Karpas-422 (cell line): ENCODE data around the gene CMBL. TPM values are rescaled to one million over a fixed set of nuclear protein-coding genes. Genes with fewer than 3 reads are reported as not detected.
"Not testable (repeated sequence)": the region's sequence is repeated elsewhere in the genome, so short reads cannot be mapped to it uniquely, and the experiment has no call there.

Experiments
- DNase-seq: peaks from one replicate; pipeline ENCODE4 v3.0.0-alpha.2; 2015
- H2AFZ ChIP-seq: fragments of 200-600 bp; sonication (generic); 2 replicates; pipeline ENCODE4 v1.6.1; 2014; ENCODE audit warnings: antibody characterized with exemption, low read length, mixed read lengths
- H3K27ac ChIP-seq: fragments of 200-600 bp; sonication (generic); 2 replicates; pipeline ENCODE4 v1.5.1; 2014; ENCODE audit warnings: mild to moderate bottlenecking, low read length, moderate library complexity
- H3K27me3 ChIP-seq: fragments of 200-600 bp; sonication (generic); 2 replicates; pipeline ENCODE4 v1.6.1; 2014; ENCODE audit warnings: low read length, mixed read lengths
- H3K36me3 ChIP-seq: fragments of 200-600 bp; sonication (generic); 2 replicates; pipeline ENCODE4 v1.6.1; 2014; ENCODE audit warnings: low read length, mixed read lengths; ENCODE audit not compliant: insufficient read depth
- H3K4me1 ChIP-seq: fragments of 200-600 bp; sonication (generic); 2 replicates; pipeline ENCODE4 v1.6.1; 2014; ENCODE audit warnings: mild to moderate bottlenecking, low read length, mixed read lengths
- H3K4me2 ChIP-seq: fragments of 200-600 bp; sonication (generic); 2 replicates; pipeline ENCODE4 v1.6.1; 2014; ENCODE audit warnings: low read length, low read depth, mild to moderate bottlenecking; ENCODE audit not compliant: poor library complexity, severe bottlenecking
- H3K4me3 ChIP-seq: fragments of 200-600 bp; sonication (generic); 2 replicates; pipeline ENCODE4 v1.5.1; 2014; ENCODE audit warnings: mild to moderate bottlenecking, antibody characterized with exemption, low read length, mixed read lengths
- H3K79me2 ChIP-seq: fragments of 200-600 bp; sonication (generic); 2 replicates; pipeline ENCODE4 v1.6.1; 2014; ENCODE audit warnings: mild to moderate bottlenecking, low read length, mixed read lengths
- H3K9ac ChIP-seq: fragments of 200-600 bp; sonication (generic); 2 replicates; pipeline ENCODE4 v1.6.0; 2014; ENCODE audit warnings: low read length
- H3K9me2 ChIP-seq: fragments of 200-600 bp; sonication (generic), shearing (Covaris generic); replicated peaks from 2 replicates; pipeline ENCODE4 v1.6.0; 2014; ENCODE audit warnings: mild to moderate bottlenecking, low read length, moderate library complexity; ENCODE audit not compliant: insufficient read depth
- H3K9me3 ChIP-seq: fragments of 300-700, 200-600 bp; sonication (generic); 2 replicates; pipeline ENCODE4 v1.6.1; 2014; ENCODE audit warnings: low read length, mixed read lengths
- H4K20me1 ChIP-seq: fragments of 200-600 bp; sonication (generic); 2 replicates; pipeline ENCODE4 v1.6.1; 2014; ENCODE audit warnings: mild to moderate bottlenecking, antibody characterized with exemption, low read length, low read depth; ENCODE audit not compliant: insufficient read depth
- total RNA-seq: library from RNA; depleted of rRNA; stranded (reverse); fragments of >200 nt; shearing (Covaris generic); gene quantifications from 2 replicates; pipeline ENCODE4 v1.2.3, GENCODE V29; 2014; ENCODE audit warnings: low replicate concordance

Gene CMBL
- total RNA-seq, 1 experiment from 2014 or later: not detected

DNA sequence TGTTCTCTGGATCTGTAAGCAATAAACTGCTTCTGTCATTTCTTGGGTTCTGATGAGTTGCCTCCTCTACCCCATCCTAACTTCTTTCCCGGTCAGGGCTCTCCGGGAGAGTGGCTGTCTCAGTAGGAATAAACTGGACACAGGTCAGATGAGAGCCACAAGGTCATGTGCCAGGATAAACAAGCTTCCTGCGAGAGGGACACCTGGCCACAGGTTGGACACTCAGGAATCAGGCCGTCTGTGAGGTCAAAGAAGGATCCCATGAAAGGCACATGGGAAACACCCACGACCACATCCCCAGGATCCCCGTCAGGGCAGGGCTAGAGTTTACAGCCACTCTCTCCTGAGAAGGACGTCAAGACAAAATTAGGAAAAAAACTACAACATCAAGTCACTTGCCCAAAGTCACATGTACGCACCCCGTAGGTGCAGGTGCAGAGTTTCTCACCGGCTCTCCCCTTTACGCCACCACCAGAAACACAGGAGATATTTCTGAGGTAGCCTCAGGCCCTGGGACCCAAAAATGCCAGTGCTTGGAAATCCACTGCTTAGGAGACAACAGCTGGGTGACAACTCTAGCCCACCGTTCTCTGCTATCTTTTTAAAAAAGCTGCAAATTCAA is 28.9 kb downstream of the CMBL start:
- Histone ChIP-seq H3K4me1 (no peaks in the 10 kb centered on the region), H3K4me2 (no peak overlapping the region), H3K9ac (no peak overlapping the region), H3K9me3 (no peaks in the 10 kb centered on the region), H3K36me3 (no peaks in the 10 kb centered on the region), H3K4me3 (no peak overlapping the region), H4K20me1 (no peaks in the 10 kb centered on the region), H2AFZ (no peak overlapping the region), H3K9me2 (no peaks in the 10 kb centered on the region), H3K27me3 (no peaks in the 10 kb centered on the region), H3K79me2 (no peaks in the 10 kb centered on the region), H3K27ac (no peak overlapping the region)
- no peak for DNase-seq

DNA sequence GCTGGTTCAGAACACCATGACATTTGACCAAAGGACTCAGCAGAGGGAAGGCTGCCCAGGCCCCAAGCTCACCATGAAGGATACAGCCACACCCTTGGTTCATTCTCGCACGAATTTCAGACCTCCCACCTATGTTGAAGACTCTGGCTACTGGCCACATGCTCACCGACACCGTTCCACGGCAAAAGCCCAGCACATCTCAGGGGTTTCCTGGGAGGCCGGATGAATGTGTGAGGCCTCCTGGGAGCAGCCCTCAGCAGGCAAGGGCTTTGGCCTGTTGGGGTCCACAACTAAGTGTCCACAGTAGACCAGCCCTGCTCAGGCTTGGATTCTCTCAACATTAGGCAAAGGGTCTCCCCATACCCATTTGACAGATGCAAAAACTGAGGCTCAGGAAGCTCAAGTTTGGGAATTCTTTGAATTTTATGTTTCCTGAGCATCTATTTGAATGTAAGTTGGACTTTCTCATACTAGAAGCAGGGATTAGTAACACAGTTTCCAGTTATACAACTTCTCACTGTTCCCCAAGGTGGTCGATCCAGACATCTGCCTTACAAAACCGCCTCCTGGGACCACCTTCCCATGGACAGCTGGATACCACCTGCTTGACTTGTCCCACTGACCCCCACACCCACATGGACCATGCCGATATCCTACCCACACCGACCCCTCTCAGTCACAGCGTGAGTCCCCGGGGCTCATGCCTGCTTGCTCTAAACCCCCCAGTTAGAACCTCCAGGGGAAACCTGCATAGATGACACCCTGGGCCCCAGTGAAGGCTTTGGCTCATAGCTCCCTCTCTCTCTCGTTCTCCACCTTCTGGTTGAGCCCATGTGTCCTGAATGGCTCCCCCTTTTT is 29.7 kb downstream of the CMBL start:
- Histone ChIP-seq H3K4me1 (no peaks in the 10 kb centered on the region), H3K4me2 (no peak overlapping the region), H3K9ac (no peak overlapping the region), H2AFZ (no peak overlapping the region), H3K27me3 (no peaks in the 10 kb centered on the region), H3K9me3 (no peaks in the 10 kb centered on the region), H3K27ac (no peak overlapping the region), H4K20me1 (no peaks in the 10 kb centered on the region), H3K36me3 (no peaks in the 10 kb centered on the region), H3K9me2 (no peaks in the 10 kb centered on the region), H3K4me3 (no peak overlapping the region), H3K79me2 (no peaks in the 10 kb centered on the region)
- no peak for DNase-seq

- H3K27me3 ChIP-seq: no peaks in the 10 kb centered on the region
These were observed 31.0 kb downstream of the CMBL start for GRCh38 chr5:10276691-10277090.

DNA sequence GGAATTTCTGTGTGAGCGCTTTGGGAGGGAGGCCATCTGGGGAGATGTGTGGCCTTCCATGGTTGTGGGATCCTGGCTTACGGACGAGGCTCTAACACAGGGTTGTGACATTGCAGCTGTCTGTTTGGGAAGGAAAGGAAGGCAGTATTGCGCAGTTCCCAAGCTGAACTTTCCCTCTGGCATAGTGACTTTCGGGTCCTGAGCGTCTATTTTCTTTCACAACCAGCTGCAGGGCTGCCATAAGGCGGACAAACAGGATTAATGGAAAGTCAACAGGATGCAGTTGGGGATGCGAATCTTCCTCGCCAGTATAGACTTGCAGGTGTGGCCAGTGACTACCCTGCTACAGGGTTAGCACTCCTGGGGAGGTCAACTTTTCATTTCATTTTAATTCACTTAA is 31.7 kb downstream of the CMBL start:
- H3K9me2 ChIP-seq: no peaks in the 10 kb centered on the region
- no peak overlapping the region for H3K9ac ChIP-seq
- no peaks in the 10 kb centered on the region for H3K27me3 ChIP-seq
- H3K79me2 ChIP-seq: no peaks in the 10 kb centered on the region
- no peaks in the 10 kb centered on the region for H3K4me1 ChIP-seq
- no peaks in the 10 kb centered on the region for H3K36me3 ChIP-seq
- no peak overlapping the region for H3K4me3 ChIP-seq
- no peaks in the 10 kb centered on the region for H3K9me3 ChIP-seq
- H4K20me1 ChIP-seq: no peaks in the 10 kb centered on the region
- no peak for DNase-seq
- H2AFZ ChIP-seq: no peak overlapping the region
- no peak overlapping the region for H3K27ac ChIP-seq
- no peak overlapping the region for H3K4me2 ChIP-seq

More at GRCh38 chr5:10276691-10277090, 31.0 kb downstream of the CMBL start:
- Histone ChIP-seq H3K79me2 (no peaks in the 10 kb centered on the region), H3K9me2 (no peaks in the 10 kb centered on the region), H4K20me1 (no peaks in the 10 kb centered on the region), H3K9ac (no peak overlapping the region), H3K4me3 (no peak overlapping the region), H3K27ac (no peak overlapping the region), H2AFZ (no peak overlapping the region), H3K4me2 (no peak overlapping the region), H3K9me3 (no peaks in the 10 kb centered on the region), H3K36me3 (no peaks in the 10 kb centered on the region), H3K4me1 (no peaks in the 10 kb centered on the region)
- DNase-seq: no peak

DNA sequence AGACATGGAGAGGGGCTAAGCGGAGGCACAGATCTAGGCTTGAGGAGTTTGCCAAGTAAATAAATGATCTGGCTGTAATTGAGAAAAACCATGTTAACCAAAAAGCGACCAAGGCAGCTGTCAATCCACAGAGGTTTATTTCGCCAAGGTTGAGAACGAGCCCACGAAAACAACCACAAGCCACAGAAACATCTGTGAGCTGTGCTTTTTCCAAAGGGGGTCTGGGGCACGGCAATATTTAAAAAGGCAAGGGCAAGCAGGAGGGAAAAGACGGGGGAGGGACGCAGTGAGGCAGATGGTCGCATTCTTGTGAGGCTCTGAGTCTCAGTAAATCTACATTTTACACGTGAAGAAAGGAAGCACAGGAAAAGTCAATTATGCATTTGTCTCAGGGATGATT is 32.2 kb downstream of the CMBL start:
- Histone ChIP-seq H2AFZ (no peak overlapping the region), H3K27ac (no peak overlapping the region), H3K36me3 (no peaks in the 10 kb centered on the region), H3K4me3 (no peak overlapping the region), H3K4me2 (no peak overlapping the region), H3K27me3 (no peaks in the 10 kb centered on the region), H4K20me1 (no peaks in the 10 kb centered on the region), H3K9me3 (no peaks in the 10 kb centered on the region), H3K79me2 (no peaks in the 10 kb centered on the region), H3K9me2 (no peaks in the 10 kb centered on the region), H3K9ac (no peak overlapping the region), H3K4me1 (no peaks in the 10 kb centered on the region)
- DNase-seq: no peak

DNA sequence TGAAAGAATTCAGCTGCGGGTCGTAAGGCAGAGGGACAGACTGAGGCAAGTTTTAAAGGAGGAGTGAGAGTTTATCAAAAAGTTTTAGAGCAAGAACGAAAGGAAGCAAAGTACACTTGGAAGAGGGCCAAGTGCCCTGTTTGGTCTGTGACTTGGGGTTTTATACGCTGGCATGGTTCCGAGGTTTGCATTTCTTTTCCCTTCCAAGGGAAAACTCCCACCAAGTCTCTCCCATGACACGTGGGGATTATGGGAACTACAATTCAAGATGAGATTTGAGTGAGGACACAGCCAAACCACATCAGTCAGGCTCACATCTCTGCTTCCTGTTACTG is 34.9 kb downstream of the CMBL start:
- not testable (repeated sequence) for H3K4me3 ChIP-seq, H3K36me3 ChIP-seq, H3K9ac ChIP-seq, H3K4me1 ChIP-seq, H3K27me3 ChIP-seq, H4K20me1 ChIP-seq, DNase-seq, H3K27ac ChIP-seq, H3K4me2 ChIP-seq, H3K79me2 ChIP-seq, H2AFZ ChIP-seq, H3K9me2 ChIP-seq, H3K9me3 ChIP-seq

DNA sequence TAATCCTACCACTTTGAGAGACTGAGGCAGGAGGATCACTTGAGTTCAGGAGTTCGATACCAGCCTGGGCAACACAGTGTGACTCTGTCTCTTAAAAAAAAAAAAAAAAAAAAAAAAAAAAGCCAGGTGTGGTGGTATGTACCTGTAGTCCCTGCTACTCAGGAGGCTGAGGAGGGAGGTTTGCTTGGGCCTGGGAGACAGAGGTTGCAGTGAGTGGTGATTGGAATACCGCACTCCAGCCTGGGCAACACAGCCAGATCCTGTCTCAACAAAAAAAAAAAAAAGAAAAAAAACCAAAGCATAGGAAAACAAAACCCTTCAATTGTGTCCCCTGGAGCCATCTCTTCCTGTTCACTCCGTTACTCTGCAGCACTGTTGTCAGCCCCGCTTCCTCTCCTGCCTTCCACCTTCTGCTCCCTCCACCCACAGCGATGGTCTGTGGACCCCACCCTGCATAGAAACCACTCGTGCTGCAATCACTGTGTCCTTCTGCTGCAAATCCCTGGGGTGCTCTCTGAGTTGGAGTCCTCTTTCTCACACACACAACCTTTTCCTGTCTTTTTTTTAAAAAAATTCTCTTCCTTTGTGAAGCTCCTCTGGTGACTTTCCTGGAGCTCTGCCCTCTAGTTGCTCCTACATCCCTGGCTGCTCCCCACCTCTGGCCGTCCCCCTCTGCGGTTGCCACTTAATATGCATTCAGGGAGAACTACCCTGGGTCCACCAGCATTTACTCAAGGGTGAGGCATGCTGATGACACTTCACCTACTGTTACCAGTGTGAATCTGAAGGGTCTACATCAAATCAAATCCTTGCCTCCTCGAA is 35.4 kb downstream of the CMBL start:
- Histone ChIP-seq H2AFZ (no peak overlapping the region), H3K9me2 (no peaks in the 10 kb centered on the region), H3K79me2 (no peaks in the 10 kb centered on the region), H3K27ac (no peak overlapping the region), H3K4me1 (no peaks in the 10 kb centered on the region), H3K9ac (no peak overlapping the region), H3K4me2 (no peak overlapping the region), H3K9me3 (no peaks in the 10 kb centered on the region), H3K27me3 (no peaks in the 10 kb centered on the region), H3K36me3 (no peaks in the 10 kb centered on the region), H4K20me1 (no peaks in the 10 kb centered on the region), H3K4me3 (no peak overlapping the region)
- no peak for DNase-seq

DNA sequence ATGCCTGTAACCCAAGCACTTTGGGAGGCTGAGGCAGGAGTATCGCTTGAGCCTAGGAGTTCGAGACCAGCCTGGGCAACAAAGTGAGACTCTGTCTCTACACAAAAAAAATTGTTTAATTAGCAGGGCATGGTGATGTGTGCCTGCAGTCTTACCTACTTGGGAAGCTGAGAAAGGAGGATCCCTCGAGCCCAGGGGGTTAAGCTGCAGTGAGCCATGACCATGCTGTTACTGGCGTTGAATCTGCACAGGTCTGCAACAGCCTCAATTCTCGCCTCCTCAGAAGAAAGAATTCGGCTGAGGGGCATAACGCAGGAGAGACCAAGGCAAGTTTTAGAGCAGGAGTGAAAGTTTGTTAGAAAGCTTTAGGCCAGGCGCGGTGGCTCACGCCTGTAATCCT is 39.6 kb downstream of the CMBL start:
- Histone ChIP-seq H2AFZ (no peak overlapping the region), H3K9me3 (no peaks in the 10 kb centered on the region), H3K27me3 (no peaks in the 10 kb centered on the region), H3K79me2 (no peaks in the 10 kb centered on the region), H3K27ac (no peak overlapping the region), H3K36me3 (peaks cover 22% of the 10 kb centered on the region), H4K20me1 (0 out of 2 replicates have a peak, but pooled peaks cover 4% of the 10 kb centered on the region), H3K4me3 (no peak overlapping the region), H3K9me2 (no peaks in the 10 kb centered on the region), H3K4me1 (no peaks in the 10 kb centered on the region), H3K4me2 (no peak overlapping the region), H3K9ac (no peak overlapping the region)
- no peak for DNase-seq
